Gastrocnemius medialis (tissue), 4 donors: ENCODE measurements around the gene TEX51.

Experiments used
- POLR2A ChIP-seq, 2 donors: fragments of 450-650 bp; IDR thresholded peaks; one replicate each; pipeline ENCODE4 v1.6.1; 2017; ENCODE audit warnings: antibody characterized with exemption in 2 of 2, mild to moderate bottlenecking in 2 of 2, moderate library complexity in 2 of 2
- TF ChIP-seq, protein P1 (sequence below), 5 experiments: fragments of 450-650 bp in 3 of 5; fragments of 200-600 bp in 2 of 5; sonication (generic) in 2 of 5; IDR thresholded peaks in 4 of 5; conservative IDR thresholded peaks in 1 of 5; 1 replicate in 4 of 5; 2 replicates in 1 of 5; pipeline ENCODE4 v1.5.1; 2016 to 2019; ENCODE audit warnings: antibody characterized with exemption in 5 of 5, mild to moderate bottlenecking in 3 of 5, moderate library complexity in 3 of 5

GRCh38 chr2:126946318-126947102 is 47.8 kb downstream of the TEX51 start:
- TF ChIP-seq, protein P1, sequence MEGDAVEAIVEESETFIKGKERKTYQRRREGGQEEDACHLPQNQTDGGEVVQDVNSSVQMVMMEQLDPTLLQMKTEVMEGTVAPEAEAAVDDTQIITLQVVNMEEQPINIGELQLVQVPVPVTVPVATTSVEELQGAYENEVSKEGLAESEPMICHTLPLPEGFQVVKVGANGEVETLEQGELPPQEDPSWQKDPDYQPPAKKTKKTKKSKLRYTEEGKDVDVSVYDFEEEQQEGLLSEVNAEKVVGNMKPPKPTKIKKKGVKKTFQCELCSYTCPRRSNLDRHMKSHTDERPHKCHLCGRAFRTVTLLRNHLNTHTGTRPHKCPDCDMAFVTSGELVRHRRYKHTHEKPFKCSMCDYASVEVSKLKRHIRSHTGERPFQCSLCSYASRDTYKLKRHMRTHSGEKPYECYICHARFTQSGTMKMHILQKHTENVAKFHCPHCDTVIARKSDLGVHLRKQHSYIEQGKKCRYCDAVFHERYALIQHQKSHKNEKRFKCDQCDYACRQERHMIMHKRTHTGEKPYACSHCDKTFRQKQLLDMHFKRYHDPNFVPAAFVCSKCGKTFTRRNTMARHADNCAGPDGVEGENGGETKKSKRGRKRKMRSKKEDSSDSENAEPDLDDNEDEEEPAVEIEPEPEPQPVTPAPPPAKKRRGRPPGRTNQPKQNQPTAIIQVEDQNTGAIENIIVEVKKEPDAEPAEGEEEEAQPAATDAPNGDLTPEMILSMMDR (IDR thresholded peaks at IDR 0.05 in 4 of 5, conservative IDR thresholded peaks at IDR 0.05 in 1 of 5) = no peak
- TF ChIP-seq POLR2A (IDR thresholded peaks at IDR 0.05) = no peak
